Sigmoid colon (tissue), 4 donors: ENCODE data around the gene BNIP5.

Source experiments
- POLR2A ChIP-seq, 2 donors: fragments of 450-650 bp; IDR thresholded peaks; one replicate each; pipeline ENCODE4 v1.6.1; 2016; ENCODE audit warnings: antibody characterized with exemption in 2 of 2, mild to moderate bottlenecking in 2 of 2, moderate library complexity in 2 of 2
- POLR2AphosphoS5 ChIP-seq, 4 donors: sonication (generic); formaldehyde crosslinking; IDR thresholded peaks; one replicate each; pipeline ENCODE4 v1.6.1; 2017; ENCODE audit warnings: antibody characterized with exemption in 4 of 4
- TF ChIP-seq, protein P1 (sequence below), 4 experiments: fragments of 450-650 bp in 3 of 4; fragments of 200-600 bp in 1 of 4; IDR thresholded peaks; one replicate each; pipeline ENCODE4 v1.5.1; 2016 to 2019; ENCODE audit warnings: antibody characterized with exemption in 4 of 4, mild to moderate bottlenecking in 3 of 4, moderate library complexity in 2 of 4

DNA sequence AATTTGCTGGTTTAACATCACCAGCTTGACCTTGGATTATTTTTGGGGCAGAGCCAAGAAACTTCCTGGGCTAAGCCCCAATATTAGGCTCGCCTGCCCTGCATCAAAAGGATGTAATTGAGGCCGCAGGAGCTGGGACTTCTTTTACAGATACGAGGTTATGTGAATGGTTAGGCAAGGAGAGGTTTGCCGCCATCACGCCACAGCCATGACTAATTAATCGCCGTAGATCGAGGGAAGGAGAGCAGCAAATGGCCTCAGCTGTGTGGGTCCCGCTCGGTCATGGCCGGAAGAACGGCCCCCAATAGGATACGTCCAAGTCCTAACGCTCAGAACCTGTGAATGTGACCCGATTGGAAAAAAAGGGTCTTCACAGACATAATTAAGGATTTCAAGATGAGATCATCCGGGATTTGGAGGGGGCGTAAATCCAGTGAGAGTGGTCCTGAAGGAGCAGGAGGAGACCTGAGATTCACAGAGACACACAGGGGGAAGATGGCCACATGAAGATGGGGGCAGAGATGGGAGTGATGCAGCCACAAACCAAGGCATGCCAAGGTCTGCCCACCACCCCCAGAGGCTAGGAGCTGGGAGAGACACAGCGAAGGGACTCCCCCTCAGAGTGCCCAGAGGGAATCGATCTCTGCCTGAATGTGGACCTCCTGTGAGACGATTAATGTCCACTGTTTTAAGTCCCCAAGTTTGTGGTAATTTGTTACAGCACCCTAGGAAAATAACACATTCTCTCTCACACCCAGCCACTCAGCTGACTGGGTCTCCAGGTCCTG, 10.0 kb upstream of the BNIP5 start:
- TF ChIP-seq, protein P1, sequence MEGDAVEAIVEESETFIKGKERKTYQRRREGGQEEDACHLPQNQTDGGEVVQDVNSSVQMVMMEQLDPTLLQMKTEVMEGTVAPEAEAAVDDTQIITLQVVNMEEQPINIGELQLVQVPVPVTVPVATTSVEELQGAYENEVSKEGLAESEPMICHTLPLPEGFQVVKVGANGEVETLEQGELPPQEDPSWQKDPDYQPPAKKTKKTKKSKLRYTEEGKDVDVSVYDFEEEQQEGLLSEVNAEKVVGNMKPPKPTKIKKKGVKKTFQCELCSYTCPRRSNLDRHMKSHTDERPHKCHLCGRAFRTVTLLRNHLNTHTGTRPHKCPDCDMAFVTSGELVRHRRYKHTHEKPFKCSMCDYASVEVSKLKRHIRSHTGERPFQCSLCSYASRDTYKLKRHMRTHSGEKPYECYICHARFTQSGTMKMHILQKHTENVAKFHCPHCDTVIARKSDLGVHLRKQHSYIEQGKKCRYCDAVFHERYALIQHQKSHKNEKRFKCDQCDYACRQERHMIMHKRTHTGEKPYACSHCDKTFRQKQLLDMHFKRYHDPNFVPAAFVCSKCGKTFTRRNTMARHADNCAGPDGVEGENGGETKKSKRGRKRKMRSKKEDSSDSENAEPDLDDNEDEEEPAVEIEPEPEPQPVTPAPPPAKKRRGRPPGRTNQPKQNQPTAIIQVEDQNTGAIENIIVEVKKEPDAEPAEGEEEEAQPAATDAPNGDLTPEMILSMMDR (IDR thresholded peaks at IDR 0.05): no peak
- TF ChIP-seq POLR2AphosphoS5 (IDR thresholded peaks at IDR 0.05) (no peak), POLR2A (IDR thresholded peaks at IDR 0.05) (no peak)
